Activated CD8-positive, alpha-beta memory T cell treated with anti-CD3 and anti-CD28 coated beads for 1 hour (primary cell): ENCODE measurements around the gene CHMP6.
"Not testable (repeated sequence)": the region's sequence is repeated elsewhere in the genome, so short reads cannot be mapped to it uniquely, and the experiment has no call there.

Experiments
- DNase-seq, 2 donors: peaks; one replicate each; pipeline ENCODE4 v3.0.0-alpha.2; 2020; ENCODE audit warnings: low read depth in 1 of 2; ENCODE audit errors: extremely low read depth in 1 of 2

Gene CHMP6

DNA sequence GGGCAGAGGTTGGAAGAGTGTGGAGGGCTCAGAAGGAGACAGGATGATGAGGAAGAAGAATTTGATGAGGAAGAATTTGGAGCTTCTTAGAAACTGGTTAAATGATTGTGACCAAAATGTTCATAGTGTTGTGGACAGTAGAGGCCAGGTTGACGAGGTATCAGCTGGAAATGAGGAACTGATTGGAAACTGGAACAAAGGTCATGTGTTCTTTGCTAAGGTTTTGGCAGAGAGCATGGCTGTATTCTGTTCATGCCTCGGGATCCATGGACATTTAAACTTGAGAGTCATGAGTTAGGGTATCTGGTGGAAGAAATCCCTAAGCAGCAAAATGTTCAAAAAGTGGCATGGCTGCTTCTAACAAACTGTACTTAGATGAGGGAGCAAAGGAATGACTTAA lies 19.3 kb downstream of the CHMP6 start:
- DNase-seq: no peak

DNA sequence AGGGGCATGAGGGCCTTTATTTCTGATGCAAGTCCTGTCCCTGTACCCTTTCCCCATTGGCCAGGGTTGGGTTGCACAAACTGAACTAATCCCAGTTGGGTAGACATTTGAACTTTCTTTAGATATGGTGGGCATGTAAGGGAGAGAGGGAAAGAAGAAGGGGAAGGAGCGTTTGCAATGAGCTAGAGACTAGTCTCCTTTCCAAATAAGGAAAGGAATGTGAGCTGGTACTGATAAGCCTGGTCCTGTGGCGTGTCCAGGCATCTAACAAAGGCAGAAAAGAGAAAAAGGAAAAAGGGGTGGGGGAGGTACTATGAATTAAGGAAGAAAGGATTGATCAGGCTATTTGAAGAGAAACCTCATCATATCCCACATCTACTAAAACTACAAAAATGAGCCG lies 20.3 kb downstream of the CHMP6 start:
- no peak for DNase-seq

DNA sequence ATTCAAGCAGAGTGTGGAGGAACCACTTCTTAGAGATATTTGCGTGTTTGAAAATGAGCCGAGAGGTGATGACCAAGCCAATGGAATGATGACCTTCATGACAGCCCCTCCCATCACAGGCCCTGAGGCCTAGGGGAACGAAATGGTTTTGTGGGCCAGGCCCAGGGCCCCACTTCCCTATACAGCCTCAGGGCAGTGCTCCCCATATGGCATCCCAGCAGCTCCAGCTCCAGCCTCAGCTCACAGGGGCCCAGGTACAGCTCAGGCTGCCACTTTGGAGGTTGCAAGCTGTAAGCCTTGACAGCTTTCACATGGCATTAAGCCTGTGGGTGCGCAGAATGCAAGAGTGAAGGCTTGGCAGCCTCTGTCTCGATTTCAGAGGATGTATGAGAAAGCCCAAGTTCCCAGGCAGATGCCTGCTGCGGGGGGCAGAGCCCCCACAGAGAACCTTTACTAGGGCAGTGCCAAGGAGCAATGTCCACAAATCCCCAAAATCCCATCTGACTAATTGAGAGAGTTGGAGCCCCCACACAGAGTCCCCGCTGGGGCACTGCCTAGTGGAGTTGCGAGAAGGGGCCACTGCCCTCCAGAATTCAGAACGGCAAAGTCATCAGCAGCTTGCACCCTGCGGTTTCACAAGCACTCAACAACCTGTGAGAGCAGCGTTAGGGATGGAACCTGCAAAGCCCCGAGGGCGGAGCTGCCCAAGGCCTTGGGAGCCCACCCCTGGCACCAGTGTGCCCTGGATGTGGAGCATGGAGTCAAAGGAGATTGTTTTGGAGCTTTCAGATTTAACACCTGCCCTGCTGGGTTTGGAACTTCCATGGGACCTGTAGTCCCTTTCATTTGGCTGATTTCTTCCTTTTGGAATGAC lies 21.2 kb downstream of the CHMP6 start:
- DNase-seq: no peak

DNA sequence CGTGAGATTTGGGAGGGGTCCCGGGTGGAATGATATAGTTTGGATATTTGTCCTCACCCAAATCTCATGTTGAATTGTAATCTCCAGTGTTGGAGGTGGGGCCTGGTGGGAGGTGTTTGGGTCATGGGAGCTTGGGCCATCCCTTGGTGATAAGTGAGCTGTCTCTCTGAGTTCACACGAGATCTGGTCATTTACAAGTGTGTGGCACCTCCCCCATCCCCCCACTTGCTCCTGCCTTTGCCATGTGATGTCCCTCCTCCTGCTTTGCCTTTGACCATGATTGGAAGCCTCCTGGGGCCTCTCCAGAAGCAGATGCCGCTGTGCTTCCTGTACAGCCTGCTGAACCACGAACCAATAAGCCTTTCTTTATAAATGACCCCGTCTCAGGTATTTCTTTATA lies 22.0 kb downstream of the CHMP6 start:
- no peak for DNase-seq

DNA sequence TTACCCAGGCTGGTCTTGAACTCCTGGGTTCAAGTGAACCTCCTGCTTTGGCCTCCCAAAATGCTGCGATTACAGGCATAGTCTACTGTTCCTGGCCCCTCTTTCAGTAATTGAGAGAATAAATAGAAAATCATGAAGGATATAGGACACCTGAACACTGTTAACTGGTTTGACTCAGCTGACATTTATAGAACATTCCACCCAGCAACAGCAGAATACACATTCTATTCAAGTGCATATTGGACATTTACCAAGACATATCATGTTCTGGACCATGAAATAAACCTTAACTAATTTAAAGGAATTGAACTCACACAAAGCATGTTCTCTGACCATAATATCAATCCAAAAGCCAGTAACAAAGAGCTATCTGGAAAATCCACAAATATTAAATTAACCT lies 23.5 kb downstream of the CHMP6 start:
- DNase-seq: no peak

DNA sequence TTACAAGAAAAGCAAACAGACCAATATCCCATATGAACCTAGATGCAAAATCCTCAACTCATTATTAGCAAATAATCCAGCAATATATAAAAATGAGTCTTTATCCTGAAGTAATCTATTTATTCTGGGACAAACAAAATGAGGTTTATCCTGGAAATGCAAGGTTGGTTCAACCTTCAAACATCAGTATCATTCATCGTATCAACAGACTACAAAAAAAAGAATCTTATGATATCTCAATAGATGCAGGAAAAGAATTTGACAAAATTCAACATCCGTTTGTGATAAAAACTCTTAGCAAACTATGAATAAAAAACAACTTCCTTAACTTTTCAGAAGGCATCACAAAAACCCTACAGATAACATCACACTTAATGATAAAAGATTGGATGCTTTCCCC lies 24.9 kb downstream of the CHMP6 start:
- no peak for DNase-seq

DNA sequence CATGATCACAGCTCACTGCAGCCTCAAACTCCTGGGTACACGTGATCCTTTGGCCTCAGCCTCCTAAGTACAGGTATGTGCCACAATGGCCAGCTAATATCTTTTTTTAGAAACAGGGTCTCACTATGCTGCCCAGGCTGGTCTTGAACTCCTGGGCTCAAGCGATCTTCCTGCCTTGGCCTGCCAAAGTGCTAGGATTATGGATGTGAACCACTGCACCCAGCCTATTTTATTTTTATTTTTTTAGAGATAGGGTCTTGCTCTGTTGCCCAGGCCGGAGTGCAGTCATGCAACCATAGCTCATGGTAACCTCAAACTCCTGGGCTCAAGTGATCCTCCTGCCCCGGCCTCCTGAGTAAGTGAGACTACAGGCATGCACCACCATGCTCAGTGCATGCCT lies 25.7 kb downstream of the CHMP6 start:
- not testable (repeated sequence) for DNase-seq

DNA sequence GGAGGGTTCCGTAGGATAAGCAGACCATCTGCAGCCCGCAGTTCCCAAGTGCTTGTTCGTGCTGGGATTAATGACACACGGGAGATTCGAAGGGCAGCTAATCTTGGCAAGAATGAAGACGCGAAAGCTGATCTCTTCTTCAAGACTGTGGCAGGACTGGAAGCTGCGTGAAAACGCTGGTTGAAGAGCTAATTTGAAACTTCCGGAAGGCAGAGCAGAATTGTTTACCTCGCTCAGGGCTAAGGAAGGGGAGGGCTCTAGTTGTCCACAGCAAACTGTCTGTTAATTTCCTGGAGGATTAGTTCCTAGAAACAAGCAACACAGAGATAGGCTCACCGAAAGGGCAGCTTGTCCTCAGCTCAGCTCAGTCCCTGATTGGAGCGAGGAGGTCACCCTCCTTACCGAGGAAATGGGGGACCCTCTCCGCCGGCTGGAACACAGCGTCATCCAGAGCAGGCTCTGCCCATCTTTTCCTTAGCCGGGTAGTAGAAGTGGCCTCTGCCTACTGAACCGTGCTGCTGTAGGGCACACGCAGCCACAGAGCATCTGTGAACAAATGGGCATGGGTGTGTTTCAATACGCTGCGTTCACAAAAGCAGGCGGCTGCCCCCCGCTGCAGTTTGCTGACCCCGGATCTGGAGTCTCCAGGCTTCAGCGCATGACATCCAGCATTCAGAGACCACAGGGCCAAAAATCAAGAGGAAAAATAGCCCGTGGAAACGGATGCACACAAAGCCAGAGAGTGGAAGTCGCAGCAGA lies 26.6 kb downstream of the CHMP6 start:
- DNase-seq: no peak

DNA sequence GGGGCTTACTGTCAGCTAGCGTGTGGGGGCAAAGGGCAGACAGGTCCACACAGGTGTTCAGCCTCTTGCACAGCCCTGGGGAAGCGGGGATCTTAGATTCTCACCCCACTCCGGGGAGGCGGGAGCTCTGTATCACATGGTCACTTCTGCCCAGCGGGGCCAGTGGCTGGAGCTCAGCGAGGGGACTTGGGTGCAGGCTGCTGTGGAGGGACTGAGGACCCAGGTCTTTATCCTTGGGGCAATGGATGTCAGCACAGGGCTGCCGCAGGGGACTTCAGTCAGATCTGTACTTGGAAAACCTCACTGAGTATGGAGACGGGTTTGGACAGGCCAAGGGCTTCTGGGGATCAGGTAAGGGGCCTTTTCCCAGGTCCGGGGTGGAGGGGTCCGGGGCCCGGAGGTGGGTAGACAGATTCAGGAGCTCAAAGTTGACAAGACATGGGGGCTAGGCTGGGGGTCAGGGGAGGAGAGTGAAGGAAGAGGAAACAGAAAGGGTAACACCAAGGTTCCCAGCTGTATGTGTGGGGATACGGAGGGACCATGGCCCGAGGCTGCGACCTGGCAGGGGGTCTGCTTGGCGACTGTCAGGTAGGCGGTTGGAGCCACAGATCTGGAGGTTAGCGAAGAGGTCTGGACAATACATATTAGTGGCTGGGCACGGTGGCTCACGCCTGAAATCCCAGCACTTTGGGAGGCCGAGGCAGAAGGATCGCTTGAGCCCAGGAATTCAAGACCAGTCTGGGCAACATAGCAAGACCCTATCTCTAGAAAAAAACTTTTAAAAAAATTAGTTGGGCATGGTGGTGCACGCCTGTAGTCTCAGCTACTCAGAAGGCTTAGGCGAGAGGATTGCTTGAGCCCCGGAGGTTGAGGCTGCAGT lies 28.2 kb downstream of the CHMP6 start:
- DNase-seq: no peak

DNA sequence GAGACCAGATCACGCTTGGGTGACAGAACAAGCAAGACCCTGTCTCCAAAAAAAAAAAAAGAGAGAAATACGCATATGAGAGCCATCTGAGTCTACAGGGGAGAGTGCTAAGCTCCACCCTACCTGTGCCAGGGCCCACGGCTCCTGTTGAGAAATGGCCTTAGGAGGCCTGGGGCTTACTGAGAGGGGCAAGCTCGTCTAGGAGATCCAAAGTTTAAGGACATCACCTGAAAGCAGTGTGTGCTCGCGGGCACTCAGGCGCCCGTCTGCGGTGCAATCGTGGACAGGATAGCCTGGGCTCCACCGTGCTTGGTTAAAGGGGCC lies 28.8 kb downstream of the CHMP6 start:
- DNase-seq: no peak

DNA sequence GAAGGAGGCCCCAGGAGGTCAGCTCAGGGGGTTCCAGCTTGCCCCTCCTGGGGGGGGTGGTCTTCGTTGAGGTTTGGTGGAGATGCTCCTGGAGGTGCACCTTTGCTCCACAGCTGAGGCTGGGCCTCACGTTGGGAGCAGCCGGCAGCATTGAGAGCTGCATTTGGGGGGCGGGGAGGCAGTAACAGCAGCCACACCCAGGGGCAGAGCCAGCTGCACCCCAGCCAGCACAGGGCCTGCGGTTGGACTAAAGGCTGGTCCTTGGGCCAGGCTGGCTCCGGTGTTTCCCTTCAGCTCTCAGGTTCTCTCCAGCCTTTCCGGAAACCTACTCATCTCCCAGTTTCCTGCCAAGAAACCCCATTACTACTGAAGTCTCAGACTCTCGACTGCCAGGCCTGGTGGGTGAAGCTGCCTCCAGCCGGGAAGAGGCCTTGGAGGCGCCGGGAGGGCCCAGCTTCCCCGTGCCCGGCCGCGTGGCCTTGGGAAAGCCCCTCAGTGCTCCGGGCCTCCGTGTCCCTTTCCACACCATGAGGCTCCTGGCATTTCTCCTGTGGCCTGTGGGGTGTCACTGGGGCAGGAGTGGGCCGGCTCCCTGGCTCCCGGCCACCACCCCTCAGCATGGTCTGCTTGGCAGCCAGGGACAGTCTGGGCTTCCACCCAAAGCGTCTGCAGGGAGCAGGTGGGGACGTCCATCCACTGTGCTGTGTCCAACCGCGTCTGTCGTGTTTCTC lies 29.3 kb downstream of the CHMP6 start:
- no peak for DNase-seq

DNA sequence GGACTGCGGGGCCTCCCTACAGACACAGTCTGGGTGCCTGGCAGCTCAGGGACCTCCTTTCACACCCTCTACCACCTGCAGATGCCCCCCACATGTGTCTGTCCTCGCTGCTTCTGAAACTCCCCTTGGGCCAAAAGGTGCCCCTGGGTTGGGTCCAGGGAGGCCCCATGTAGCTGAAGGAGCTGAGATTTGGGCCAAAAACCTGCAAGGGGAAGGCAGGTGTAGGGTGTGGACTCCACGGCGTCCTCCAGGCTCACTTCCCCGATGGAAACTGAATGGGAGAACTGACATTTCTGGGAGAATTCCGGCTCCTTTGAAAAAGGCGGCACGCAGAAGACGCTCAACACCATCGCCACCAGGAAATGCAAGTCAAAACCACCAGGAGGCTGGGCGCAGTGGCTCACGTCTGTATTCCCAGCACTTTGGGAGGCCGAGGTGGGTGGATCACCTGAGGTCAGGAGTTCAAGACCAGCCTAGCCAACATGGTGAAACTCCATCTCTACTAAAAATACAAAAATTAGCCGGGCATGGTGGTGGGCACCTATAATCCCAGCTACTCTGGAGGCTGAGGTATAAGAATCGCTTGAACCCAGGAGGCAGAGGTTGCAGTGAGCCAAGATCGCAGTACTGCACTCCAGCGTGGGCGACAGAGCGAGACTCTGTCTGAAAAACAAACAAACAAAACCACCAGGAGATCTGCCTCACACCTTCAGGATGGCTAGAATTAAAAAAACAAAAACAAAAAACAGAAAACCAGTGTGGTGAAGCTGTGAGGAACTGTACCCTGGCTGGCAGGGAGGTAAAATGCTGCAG lies 30.1 kb downstream of the CHMP6 start:
- DNase-seq: no peak

DNA sequence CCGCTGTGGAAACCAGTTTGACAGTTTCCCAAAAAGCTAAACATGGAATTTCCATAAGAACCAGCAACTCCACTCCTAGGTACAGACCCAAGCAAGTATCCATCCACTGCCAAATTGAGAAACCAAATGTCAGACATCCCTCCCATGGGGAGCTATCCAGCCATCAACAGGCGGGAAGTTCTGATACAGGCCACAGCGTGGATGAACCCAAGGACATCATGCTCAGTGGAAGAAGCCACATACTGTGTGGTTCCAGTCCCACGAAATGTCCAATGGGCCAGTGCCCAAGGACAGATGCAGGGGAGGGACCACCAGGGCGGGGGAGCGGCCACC lies 30.7 kb downstream of the CHMP6 start:
- no peak for DNase-seq

DNA sequence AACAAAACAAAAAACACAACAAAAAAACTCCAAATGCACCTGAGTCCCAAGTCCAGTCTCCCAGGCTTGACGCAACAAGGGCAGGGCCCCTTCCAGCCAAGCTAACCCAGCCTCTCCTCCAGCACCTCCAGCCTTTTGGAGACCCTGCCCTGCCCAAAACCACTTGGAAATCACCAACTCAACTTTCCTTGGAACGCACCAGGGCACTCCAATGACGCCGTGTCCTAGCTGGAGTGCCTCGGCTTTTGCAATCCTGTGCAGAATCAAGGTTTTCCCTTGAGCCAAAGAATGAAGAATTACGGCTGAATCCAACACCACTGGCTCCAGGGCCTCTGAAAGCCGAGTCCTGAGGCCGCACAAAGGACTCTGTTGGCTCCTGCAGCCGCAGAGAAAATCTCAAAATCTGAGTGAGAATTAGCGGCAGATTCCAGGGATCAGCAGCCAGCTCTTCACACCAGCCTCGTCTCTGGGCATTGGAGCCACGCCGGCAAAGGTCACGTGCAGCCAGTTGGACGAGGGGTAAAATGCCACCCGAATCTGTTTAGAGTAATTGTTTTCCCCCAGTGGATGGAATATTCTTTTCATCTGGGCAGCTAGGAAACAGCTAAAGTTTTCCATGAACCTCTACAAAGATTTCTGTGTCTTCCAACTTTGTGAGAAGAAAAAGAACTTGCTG lies 33.6 kb downstream of the CHMP6 start:
- DNase-seq: no peak

DNA sequence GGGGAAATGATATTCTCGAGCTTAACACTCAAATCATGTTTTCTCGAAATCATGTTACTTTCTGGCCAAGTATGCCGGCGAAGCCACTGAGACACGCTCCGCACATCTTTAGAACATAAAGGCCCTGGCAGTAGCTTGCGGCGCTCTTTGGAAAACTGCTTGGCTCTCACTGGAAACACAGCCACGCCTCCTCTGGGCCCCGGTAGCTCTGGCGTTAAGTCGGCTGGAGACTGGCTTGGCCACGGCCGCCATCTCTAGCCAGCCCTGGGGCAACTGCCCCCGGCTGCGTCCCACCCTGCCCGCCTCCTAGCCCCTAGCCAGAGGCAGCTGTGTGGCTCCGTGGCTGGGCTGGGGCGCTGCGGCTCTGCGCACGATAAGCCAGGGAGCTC lies 34.1 kb downstream of the CHMP6 start:
- DNase-seq: no peak

DNA sequence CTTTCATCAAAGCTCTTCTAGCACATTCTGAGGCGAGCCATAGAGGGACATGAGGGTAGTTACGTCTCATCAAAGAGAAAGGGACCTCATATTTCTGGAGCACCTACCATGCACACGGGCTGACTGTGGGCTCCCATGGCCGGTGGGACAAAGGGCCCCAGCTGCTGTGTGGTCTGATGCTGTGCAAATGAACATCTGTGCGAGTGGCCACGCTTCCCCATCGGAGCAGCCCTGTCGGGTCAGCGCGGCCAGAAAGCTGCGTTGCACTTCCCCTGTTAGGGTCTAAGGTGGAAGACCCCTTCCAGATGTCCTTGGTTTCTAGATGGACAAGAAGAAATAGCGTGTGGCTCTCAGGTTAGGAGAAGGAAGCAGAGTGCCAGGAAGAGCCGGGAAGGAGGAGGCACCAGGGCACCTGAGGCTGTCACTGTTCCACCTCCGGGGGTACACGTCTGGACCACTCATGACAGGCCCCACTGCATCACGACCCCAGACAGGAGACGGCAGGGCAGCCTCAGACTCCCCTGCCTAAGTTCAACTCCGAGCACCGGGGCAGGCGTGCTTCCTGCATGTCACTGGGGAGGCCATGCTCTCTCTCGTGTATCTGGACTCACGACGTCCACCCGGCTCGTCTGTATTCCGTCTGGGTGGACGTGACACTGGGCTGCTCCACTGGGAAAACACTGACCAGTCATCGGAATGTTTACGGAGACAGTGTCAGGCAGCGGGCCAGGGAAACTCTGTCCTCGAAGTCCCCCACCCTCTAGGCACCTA lies 34.8 kb downstream of the CHMP6 start:
- no peak for DNase-seq

DNA sequence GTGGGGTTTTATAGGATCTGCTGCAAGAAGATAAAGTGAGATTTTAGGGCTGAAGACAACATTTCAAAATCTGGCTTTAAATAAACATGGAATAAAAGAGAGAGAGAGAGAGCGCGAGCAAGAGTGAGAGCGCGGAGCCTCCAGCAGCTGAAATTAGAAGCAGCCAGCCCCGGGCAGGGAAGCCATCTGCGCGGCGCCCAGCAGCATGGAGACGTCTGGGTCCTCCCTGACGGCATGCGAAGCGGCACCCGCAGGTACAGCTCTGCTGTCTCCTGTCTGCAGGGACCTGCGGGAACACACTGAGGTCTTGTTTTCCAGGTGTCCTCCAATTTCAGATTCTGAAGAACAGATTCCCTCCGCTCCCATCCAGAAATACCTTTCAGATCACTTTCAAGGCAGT lies 35.4 kb downstream of the CHMP6 start:
- no peak for DNase-seq

DNA sequence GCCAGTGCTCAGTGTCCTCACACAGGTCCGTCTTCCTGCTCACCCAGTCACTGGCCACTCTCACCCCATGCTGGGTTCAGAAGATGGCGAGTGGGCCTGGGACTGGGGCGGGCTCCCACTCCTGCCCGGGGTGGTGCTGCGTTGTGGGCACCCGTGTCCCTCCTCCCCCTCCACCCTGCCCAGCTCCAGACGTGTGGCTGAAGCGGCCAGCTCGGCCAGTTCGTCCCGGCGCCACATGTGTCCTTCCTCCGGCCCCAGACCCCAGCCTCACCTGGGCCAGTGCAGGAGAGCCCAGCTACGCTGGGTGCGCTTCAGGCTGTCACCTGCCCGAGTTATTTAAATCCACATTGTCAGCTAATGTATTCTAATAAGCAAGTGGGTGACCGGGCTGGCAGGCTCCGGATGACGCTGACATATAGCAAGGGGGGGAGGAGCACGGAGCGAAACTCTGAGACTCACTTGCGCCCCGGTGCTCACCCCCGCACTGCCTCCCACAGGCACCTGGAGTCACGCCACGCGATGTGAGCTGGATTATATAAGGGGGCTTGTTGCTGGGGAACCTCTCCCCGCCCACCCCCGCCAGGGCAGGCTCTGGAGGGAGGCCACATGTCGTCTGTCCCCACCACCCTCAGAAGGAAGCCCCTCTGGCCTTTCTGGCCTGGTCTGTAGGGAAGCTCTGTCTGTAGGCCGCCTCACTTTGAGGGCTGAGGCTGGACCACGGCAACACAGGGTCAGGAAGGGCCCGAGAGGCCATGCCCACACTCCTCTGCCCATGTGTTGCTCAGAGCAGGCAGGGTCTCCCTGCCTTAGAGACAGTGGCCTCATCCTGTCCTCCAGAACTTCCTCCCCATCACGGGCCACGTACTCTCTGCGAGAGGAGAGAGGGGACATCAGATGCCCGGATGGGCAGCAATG lies 36.2 kb downstream of the CHMP6 start:
- DNase-seq: no peak
